ENCODE measurements around the gene IL20.
A peak's percentile ranks its signal among the peaks of the same experiment; 100 is the strongest.

IL20 gene

GRCh38 chr1:206864939-206865671, at the start of gene IL20:
Gene IL20, plus strand, starts transcription at chr1:206865623. Its CDS starts 230 bp downstream, at chr1:206865853.
- peak; percentile 58 to 87 for DNase-seq

GRCh38 chr1:206816390-206817287, 48.8 kb upstream of the IL20 start:
- no peak for DNase-seq

- no peak for DNase-seq
These were observed 43.9 kb upstream of the IL20 start for GRCh38 chr1:206821493-206821892.

- DNase-seq, result no peak
These were observed 41.7 kb upstream of the IL20 start for GRCh38 chr1:206823727-206824126.

GRCh38 chr1:206824331-206824730, 41.1 kb upstream of the IL20 start:
- no peak for DNase-seq

- DNase-seq, result no peak
These were observed 39.0 kb upstream of the IL20 start for GRCh38 chr1:206826394-206826793.

GRCh38 chr1:206828061-206828460, 37.4 kb upstream of the IL20 start:
- no peak for DNase-seq

- no peak for DNase-seq
These were observed 36.7 kb upstream of the IL20 start for GRCh38 chr1:206828765-206829164.

- DNase-seq, result no peak
These were observed 36.1 kb upstream of the IL20 start for GRCh38 chr1:206829282-206829681.

GRCh38 chr1:206829875-206830274, 35.5 kb upstream of the IL20 start:
- no peak for DNase-seq

- no peak for DNase-seq
These were observed 33.8 kb upstream of the IL20 start for GRCh38 chr1:206831650-206832049.

- no peak for DNase-seq
These were observed 33.0 kb upstream of the IL20 start for GRCh38 chr1:206832352-206832880.

GRCh38 chr1:206833106-206833680, 32.2 kb upstream of the IL20 start:
- no peak for DNase-seq

- no peak for DNase-seq
These were observed 31.6 kb upstream of the IL20 start for GRCh38 chr1:206833801-206834200.

GRCh38 chr1:206834217-206834616, 31.2 kb upstream of the IL20 start:
- no peak for DNase-seq

GRCh38 chr1:206834711-206835110, 30.7 kb upstream of the IL20 start:
- no peak for DNase-seq

GRCh38 chr1:206835186-206835585, 30.2 kb upstream of the IL20 start:
- no peak for DNase-seq

- no peak for DNase-seq
These were observed 29.3 kb upstream of the IL20 start for GRCh38 chr1:206836111-206836510.

GRCh38 chr1:206839006-206839560, 26.3 kb upstream of the IL20 start:
- no peak for DNase-seq

- DNase-seq, result peak in 1 of 2 experiments; percentile 23
These were observed 25.6 kb upstream of the IL20 start for GRCh38 chr1:206839857-206840256.

- DNase-seq, result no peak
These were observed 23.7 kb upstream of the IL20 start for GRCh38 chr1:206841609-206842323.

GRCh38 chr1:206842854-206843253, 22.6 kb upstream of the IL20 start:
- DNase-seq, result no peak
